Testis (tissue), 3 donors: ENCODE results near the gene SECTM1. TPM values are rescaled to one million over a fixed set of nuclear protein-coding genes. Genes with fewer than 3 reads are reported as not detected.

Experiments used
- DNase-seq: peaks from one replicate; pipeline ENCODE4 v3.0.0-alpha.2; 2019
- H3K27ac ChIP-seq, 2 donors: fragments of 200-600 bp; sonication (generic); one replicate each; pipeline ENCODE4 v1.5.1; 2019
- H3K27me3 ChIP-seq: fragments of 200-600 bp; sonication (generic); one replicate; pipeline ENCODE4 v1.5.1; 2019
- H3K36me3 ChIP-seq: fragments of 200-600 bp; sonication (generic); one replicate; pipeline ENCODE4 v1.5.1; 2017; ENCODE audit warnings: low read depth; ENCODE audit errors: missing control alignments
- H3K4me1 ChIP-seq: fragments of 200-600 bp; sonication (generic); one replicate; pipeline ENCODE4 v1.5.1; 2019
- H3K4me3 ChIP-seq, 2 donors: fragments of 200-600 bp; sonication (generic); one replicate each; pipeline ENCODE4 v1.5.1; 2017 to 2019
- H3K9me3 ChIP-seq: fragments of 200-600 bp; sonication (generic); one replicate; pipeline ENCODE4 v1.5.1; 2017
- POLR2A ChIP-seq: fragments of 450-650 bp; IDR thresholded peaks from one replicate; pipeline ENCODE4 v1.6.1; 2017; ENCODE audit warnings: antibody characterized with exemption, mild to moderate bottlenecking, moderate library complexity
- WGBS, 2 donors: methylation state at CpG; one replicate each; pipeline ENCODE4 v1.1.5; 2018; 5-methylcytosine and 5-hydroxymethylcytosine counted together
- intact Hi-C: fragments of 100-400 bp; cut with DNase I; formaldehyde crosslinking; loops from one replicate; pipeline ENCODE4 v1.15.1; 2023; ENCODE audit warnings: low total_unique reads
- polyA plus RNA-seq: library from polyadenylated mRNA; stranded (reverse); fragments of 350-450 nt; fragmentation: Illumina TruSeq; extraction: RNeasy Lipid Tissue Mini Kit (QIAGEN cat#74804); gene quantifications from one replicate; pipeline ENCODE4 v1.2.3, GENCODE V29; 2014; ENCODE audit warnings: low read depth, low replicate concordance; ENCODE audit not compliant: insufficient read depth
- total RNA-seq, 2 donors: library from RNA; depleted of rRNA; stranded (reverse); fragments of >200 nt; gene quantifications; one replicate each; pipeline ENCODE4 v1.2.3, GENCODE V29; 2016
- TF ChIP-seq, protein P1 (sequence below), 3 experiments: fragments of 450-650 bp in 2 of 3; fragments of 200-600 bp in 1 of 3; sonication (generic) in 1 of 3; IDR thresholded peaks; one replicate each; pipeline ENCODE4 v1.5.1; 2016 to 2019; ENCODE audit warnings: antibody characterized with exemption in 3 of 3, mild to moderate bottlenecking in 2 of 3, moderate library complexity in 1 of 3

SECTM1 gene
- total and polyA plus RNA-seq, 3 donors from 2014 or later: 0.55 to 9.3 (median 5.9) TPM

DNA sequence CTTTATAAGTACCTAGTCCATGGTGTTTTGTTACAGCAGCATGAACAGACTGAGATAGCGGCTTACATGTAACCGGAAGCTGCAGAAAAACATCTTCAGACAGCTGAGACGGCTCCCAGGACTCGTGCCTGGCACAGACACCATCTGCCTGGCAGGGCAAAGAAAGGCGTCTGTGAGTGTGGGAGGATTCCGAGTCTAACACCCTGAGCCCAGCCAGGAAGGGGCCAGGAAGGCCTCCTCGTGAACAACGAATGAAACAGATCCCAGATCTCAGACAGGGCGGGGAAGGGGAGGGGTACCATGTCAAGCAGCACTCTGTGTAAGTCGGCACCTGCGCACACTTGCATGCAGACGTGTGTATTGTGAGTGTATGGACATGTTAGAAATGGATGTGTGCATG lies 55.7 kb downstream of the SECTM1 start:
- Histone ChIP-seq H3K9me3 (no peaks in the 10 kb centered on the region), H3K27me3 (no peaks in the 10 kb centered on the region), H3K27ac (no peak overlapping the region), H3K4me3 (no peak overlapping the region), H3K4me1 (peaks cover 8% of the 10 kb centered on the region), H3K36me3 (no peaks in the 10 kb centered on the region)
- TF ChIP-seq, protein P1, sequence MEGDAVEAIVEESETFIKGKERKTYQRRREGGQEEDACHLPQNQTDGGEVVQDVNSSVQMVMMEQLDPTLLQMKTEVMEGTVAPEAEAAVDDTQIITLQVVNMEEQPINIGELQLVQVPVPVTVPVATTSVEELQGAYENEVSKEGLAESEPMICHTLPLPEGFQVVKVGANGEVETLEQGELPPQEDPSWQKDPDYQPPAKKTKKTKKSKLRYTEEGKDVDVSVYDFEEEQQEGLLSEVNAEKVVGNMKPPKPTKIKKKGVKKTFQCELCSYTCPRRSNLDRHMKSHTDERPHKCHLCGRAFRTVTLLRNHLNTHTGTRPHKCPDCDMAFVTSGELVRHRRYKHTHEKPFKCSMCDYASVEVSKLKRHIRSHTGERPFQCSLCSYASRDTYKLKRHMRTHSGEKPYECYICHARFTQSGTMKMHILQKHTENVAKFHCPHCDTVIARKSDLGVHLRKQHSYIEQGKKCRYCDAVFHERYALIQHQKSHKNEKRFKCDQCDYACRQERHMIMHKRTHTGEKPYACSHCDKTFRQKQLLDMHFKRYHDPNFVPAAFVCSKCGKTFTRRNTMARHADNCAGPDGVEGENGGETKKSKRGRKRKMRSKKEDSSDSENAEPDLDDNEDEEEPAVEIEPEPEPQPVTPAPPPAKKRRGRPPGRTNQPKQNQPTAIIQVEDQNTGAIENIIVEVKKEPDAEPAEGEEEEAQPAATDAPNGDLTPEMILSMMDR (IDR thresholded peaks at IDR 0.05): no peak
- TF ChIP-seq POLR2A: no peak
- intact Hi-C loops: no loop called here
- 64 to 82% methylated on average over 12 of the region's 12 CpGs for WGBS, 2 donors
- no peak for DNase-seq

DNA sequence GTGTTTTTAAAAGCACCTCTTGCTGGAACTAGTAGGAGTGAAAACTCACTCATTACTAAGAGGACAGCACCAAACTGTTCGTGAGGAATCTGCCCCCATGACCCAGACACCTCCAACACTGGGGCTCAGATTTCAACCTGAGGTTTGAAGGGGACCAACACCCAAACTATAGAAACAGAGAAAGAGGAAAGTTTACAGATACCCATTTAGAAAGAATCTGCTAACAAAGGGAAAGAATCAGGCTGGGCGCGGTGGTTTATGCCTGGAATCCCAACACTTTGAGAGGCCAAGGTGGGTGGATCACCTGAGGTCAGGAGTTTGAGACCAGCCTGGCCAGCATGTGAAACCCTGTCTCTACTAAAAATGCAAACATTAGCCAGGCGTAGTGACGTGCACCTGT lies 56.6 kb downstream of the SECTM1 start:
- Histone ChIP-seq H3K36me3 (no peaks in the 10 kb centered on the region), H3K4me3 (no peak overlapping the region), H3K27me3 (no peaks in the 10 kb centered on the region), H3K9me3 (no peaks in the 10 kb centered on the region), H3K4me1 (peaks cover 11% of the 10 kb centered on the region), H3K27ac (no peak overlapping the region)
- TF ChIP-seq POLR2A: no peak
- TF ChIP-seq, protein P1 (IDR thresholded peaks at IDR 0.05): no peak
- WGBS, 2 donors: 84 to 97% methylated on average over 5 of the region's 5 CpGs
- no peak for DNase-seq
- intact Hi-C loops: no loop called here

DNA sequence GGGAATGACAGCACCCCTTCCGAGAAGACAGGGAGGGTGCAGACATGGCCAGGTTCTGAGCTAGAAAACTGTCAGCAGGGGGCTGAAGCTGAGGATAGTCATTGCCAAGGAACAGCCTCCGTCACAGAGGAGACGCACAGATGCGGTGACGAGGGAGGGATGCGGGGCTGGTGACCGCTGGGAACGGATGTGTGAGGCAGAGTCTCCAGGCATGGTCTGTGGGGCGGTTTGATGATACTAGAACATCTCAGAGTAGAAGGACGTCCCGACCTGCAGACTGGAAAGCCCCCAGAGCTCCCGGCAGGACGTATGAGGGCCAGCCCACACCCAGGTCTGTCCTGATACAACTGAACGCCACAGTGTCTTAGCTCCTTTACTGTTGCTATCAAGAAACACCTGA lies 58.2 kb downstream of the SECTM1 start:
- no peak for DNase-seq
- Histone ChIP-seq H3K9me3 (no peaks in the 10 kb centered on the region), H3K27me3 (no peaks in the 10 kb centered on the region), H3K27ac (no peak overlapping the region), H3K36me3 (no peaks in the 10 kb centered on the region), H3K4me3 (no peak overlapping the region), H3K4me1 (peaks cover 19% of the 10 kb centered on the region)
- intact Hi-C loops: no loop called here
- WGBS, 2 donors: 94 to 95% methylated on average over 14 of the region's 14 CpGs
- TF ChIP-seq, protein P1 (IDR thresholded peaks at IDR 0.05): no peak
- TF ChIP-seq POLR2A: no peak

DNA sequence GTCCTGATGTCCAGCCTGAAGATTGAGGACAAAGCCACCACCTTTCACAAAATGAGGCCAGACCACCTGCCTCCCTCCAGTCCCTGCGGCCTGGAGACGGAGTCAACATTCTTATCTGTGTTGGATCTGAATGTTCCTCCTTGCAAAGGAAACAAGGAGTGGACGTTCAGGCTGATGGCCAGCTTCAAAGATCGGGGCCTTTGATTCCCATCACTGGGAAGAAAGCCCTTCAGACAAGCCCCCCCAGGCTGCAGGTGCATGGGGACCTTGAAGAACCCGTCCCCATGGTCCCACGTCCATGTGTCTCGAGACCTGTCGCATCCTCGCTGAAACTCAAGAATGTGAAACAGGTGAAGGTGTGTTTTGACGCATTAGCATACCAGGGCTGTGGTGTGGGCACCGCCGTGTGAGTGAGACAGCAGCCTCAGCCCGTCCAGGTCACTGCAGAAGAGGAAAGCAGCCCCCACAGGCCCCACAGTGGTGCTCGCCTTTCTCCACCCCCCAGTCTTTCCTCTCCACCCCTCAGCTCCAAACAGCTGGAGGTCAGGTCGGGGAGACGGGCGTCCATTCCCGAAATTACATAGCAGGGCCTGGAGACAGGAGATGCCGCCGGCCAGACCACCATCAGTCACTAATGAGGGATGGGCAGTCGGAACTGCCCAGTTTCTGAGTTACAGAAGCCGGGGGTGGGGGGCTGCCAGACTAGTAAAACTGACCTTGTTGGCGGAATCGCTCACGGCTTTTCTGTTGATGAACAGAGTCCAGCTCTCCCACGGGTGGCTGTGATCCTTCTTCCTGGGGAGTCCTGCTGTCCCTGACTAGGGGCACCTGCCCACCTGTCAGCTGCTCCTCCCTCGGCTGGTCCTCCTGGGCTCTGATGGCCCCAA lies 59.2 kb downstream of the SECTM1 start:
- Histone ChIP-seq H3K27me3 (no peaks in the 10 kb centered on the region), H3K27ac (peak overlapping the region in 1 of 2 donors; percentile 95), H3K36me3 (no peaks in the 10 kb centered on the region), H3K9me3 (no peaks in the 10 kb centered on the region), H3K4me3 (peak overlapping the region; percentile 91 to 99), H3K4me1 (peaks cover 26% of the 10 kb centered on the region)
- DNase-seq: no peak
- TF ChIP-seq, protein P1 (IDR thresholded peaks at IDR 0.05): no peak
- no peak for TF ChIP-seq POLR2A
- WGBS, 2 donors: 65 to 78% methylated on average over 22 to 27 of the region's 27 CpGs
- intact Hi-C loops: no loop called here
